ENCODE measurements around the gene DHX58. TPM values are rescaled to one million over a fixed set of nuclear protein-coding genes. Genes with fewer than 3 reads are reported as not detected.
A peak's percentile ranks its signal among the peaks of the same experiment; 100 is the strongest.
"Not testable (repeated sequence)": the region's sequence is repeated elsewhere in the genome, so short reads cannot be mapped to it uniquely, and the experiment has no call there.

DHX58 gene
- 0.82 TPM for total RNA-seq

- DNase-seq (ENCODE audit: low spot score in 2 of 2) (peak; percentile 79 to 94), FAIRE-seq (no peak)
Measured at GRCh38 chr17:42112552-42113176, at the start of gene DHX58. Gene DHX58 (minus strand): TSS chr17:42112714. CDS start chr17:42111892, 822 bp downstream.

- DNase-seq (ENCODE audit: low spot score in 2 of 2): no peak
- no peak for FAIRE-seq
Measured at GRCh38 chr17:42160531-42160910, 48.0 kb upstream of the DHX58 start.

GRCh38 chr17:42159796-42160530 lies 47.4 kb upstream of the DHX58 start:
- no peak for DNase-seq (ENCODE audit: low spot score in 2 of 2)
- FAIRE-seq: no peak

GRCh38 chr17:42155614-42156045 lies 43.1 kb upstream of the DHX58 start:
- no peak for DNase-seq (ENCODE audit: low spot score in 2 of 2)
- no peak for FAIRE-seq

- DNase-seq (ENCODE audit: low spot score in 2 of 2) (no peak), FAIRE-seq (no peak)
Measured at GRCh38 chr17:42153919-42154742, 41.6 kb upstream of the DHX58 start.

GRCh38 chr17:42146911-42147607 lies 34.5 kb upstream of the DHX58 start:
- DNase-seq (ENCODE audit: low spot score in 2 of 2): no peak
- no peak for FAIRE-seq

- not testable (repeated sequence) for DNase-seq (ENCODE audit: low spot score in 2 of 2); FAIRE-seq
Measured at GRCh38 chr17:42143138-42143537, 30.6 kb upstream of the DHX58 start.

- FAIRE-seq: no peak
- DNase-seq (ENCODE audit: low spot score in 2 of 2): no peak
Measured at GRCh38 chr17:42142371-42142896, 29.9 kb upstream of the DHX58 start.

- DNase-seq (ENCODE audit: low spot score in 2 of 2) (no peak), FAIRE-seq (no peak)
Measured at GRCh38 chr17:42141382-42141781, 28.9 kb upstream of the DHX58 start.

- not testable (repeated sequence) for FAIRE-seq; DNase-seq (ENCODE audit: low spot score in 2 of 2)
Measured at GRCh38 chr17:42140690-42141089, 28.2 kb upstream of the DHX58 start.

- DNase-seq (ENCODE audit: low spot score in 2 of 2) (no peak), FAIRE-seq (no peak)
Measured at GRCh38 chr17:42138749-42139492, 26.4 kb upstream of the DHX58 start.

GRCh38 chr17:42136654-42137051 lies 24.1 kb upstream of the DHX58 start:
- FAIRE-seq (no peak), DNase-seq (ENCODE audit: low spot score in 2 of 2) (no peak)

- no peak for FAIRE-seq
- no peak for DNase-seq (ENCODE audit: low spot score in 2 of 2)
Measured at GRCh38 chr17:42135664-42136653, 23.4 kb upstream of the DHX58 start.

- no peak for DNase-seq (ENCODE audit: low spot score in 2 of 2)
- no peak for FAIRE-seq
Measured at GRCh38 chr17:42135151-42135550, 22.6 kb upstream of the DHX58 start.

- DNase-seq (ENCODE audit: low spot score in 2 of 2): no peak
- no peak for FAIRE-seq
Measured at GRCh38 chr17:42133461-42134041, 21.0 kb upstream of the DHX58 start.

- DNase-seq (ENCODE audit: low spot score in 2 of 2): peak; percentile 59 to 63
- FAIRE-seq: no peak
Measured at GRCh38 chr17:42132941-42133340, 20.4 kb upstream of the DHX58 start.

GRCh38 chr17:42131981-42132432 lies 19.5 kb upstream of the DHX58 start:
- DNase-seq (ENCODE audit: low spot score in 2 of 2): no peak
- FAIRE-seq: no peak

- FAIRE-seq (no peak), DNase-seq (ENCODE audit: low spot score in 2 of 2) (no peak)
Measured at GRCh38 chr17:42131232-42131631, 18.7 kb upstream of the DHX58 start.
